Ecto neural progenitor cell (in vitro differentiated cells): ENCODE data around the gene KAZN.

Experiments used
- DNase-seq: peaks from one replicate; pipeline ENCODE4 v3.0.0-alpha.2; 2018; ENCODE audit warnings: low spot score

KAZN gene

GRCh38 chr1:14743368-14743767 lies 144.9 kb downstream of the KAZN start:
- no peak for DNase-seq

DNA sequence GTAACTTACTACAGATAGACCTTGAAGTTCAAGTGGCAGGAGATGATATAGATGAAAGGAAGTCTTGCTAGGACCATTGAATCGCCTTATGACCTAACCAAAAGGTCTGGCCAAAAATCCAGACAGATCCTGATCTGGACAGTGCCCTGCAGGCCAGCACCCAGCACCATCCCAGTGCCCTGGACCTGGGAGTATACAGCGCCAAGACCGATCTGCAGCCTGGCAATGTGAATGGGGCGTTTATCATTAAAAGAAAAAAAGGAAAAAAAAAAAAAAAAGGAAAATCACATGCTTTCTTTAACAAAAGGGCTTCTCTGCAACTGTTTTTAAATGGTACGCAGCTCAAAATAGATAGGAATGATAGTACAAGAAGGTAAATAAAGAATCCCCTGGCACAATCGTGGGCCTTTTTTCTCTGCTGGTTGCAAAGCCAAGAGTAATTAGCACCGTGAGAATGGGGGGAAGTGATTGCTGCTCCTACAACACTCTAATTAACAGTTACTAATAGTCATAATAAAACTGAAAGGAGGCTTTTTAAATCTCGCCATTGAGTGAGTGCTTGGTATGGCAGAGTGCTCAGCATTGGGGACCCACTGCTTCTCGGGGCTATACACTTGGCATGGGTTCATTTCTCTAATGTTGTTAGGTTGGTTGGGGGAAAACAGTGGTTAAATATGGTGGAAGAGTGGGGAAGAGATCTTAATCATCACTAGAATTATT lies 146.7 kb downstream of the KAZN start:
- DNase-seq, result no peak

DNA sequence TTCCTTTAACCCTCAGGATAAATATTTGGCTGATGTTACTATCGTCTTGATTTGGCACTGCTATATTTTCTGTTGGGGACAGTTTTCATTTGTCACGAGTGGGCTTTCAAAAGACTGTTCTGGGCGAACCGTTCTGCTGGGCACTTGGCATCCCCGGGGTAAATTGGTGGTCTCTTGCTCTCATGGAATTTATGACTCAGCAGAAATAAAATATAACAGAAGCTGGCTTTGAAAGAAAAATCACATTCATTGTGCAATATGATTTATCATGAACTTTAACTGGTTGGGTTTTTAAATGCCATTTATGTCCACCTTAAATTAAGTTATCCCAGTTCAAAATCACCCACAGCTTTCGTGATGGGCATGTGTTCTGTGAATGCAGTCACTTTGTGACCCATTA lies 147.3 kb downstream of the KAZN start:
- no peak for DNase-seq

- no peak for DNase-seq
Observed at GRCh38 chr1:14746393-14746792, 147.9 kb downstream of the KAZN start.

- no peak for DNase-seq
Observed at GRCh38 chr1:14748151-14748550, 149.7 kb downstream of the KAZN start.

DNA sequence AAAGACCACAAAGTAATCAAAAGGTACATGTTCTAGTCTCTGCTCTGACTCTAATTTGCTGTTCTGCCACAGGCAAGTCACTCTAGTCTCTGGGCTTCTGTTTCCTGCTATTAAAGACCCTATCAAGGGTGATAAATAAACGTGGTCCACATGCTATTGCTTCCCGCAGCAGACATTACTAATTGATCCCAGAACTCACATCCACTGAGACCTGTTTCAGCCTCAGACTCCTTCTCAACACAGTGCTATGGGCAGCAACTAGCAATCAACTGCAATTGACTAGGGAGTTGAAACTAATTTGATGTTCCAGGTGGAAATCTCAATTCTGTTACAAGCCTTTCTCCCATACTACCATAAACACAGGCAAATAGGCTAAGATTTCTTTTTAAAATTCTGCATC lies 150.5 kb downstream of the KAZN start:
- DNase-seq, result no peak

- no peak for DNase-seq
Observed at GRCh38 chr1:14750490-14750889, 152.0 kb downstream of the KAZN start.

GRCh38 chr1:14755518-14756252 lies 157.2 kb downstream of the KAZN start:
- no peak for DNase-seq

DNA sequence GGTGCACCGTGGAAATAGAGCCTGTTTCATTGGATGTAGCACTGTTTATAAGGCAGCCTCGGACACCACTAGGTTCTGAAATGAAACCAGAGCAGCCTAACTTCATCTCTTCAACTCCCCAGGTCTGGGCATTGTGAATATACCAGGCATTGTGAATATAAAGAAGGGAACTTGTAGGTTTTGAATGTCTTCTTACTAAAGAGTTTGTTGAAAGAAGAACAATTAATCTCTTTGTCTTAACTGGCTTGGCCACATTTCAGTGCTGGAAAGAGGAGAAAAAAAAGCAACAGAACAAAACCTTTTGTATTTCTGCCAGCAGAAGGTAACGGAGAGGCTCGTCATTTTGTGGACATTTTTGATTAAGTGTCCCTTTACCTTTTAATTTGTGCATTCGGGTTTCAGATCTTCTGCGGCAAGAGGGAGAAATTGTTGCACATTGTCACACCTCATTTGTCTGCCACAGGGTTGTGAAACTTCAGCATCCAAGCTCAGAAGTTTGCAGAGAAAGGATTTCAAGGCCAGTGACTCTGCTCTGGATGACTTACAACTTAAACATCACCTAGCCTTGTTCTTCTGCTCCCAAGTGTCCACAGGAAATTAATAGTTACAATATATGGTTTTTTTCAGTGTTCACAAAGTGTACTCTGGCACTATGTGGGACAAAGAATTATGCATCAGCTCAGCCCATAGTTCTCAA lies 158.3 kb downstream of the KAZN start:
- no peak for DNase-seq

DNA sequence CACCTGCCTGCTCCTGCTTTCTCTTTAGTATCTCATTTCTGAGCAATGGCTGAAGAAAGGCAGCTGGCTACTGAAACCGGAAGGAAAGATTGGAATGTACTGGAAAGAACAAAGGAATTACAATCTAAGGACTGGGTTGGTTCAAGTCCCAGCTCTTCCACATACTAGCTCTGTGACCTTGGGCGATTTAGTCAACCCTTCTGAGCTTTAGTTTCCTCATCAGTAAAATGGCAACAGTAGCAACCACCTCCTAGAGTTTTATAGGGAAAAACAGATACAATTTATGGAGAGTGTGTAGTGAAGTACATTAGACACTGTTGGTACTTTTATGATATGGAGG lies 158.8 kb downstream of the KAZN start:
- DNase-seq, result no peak

DNA sequence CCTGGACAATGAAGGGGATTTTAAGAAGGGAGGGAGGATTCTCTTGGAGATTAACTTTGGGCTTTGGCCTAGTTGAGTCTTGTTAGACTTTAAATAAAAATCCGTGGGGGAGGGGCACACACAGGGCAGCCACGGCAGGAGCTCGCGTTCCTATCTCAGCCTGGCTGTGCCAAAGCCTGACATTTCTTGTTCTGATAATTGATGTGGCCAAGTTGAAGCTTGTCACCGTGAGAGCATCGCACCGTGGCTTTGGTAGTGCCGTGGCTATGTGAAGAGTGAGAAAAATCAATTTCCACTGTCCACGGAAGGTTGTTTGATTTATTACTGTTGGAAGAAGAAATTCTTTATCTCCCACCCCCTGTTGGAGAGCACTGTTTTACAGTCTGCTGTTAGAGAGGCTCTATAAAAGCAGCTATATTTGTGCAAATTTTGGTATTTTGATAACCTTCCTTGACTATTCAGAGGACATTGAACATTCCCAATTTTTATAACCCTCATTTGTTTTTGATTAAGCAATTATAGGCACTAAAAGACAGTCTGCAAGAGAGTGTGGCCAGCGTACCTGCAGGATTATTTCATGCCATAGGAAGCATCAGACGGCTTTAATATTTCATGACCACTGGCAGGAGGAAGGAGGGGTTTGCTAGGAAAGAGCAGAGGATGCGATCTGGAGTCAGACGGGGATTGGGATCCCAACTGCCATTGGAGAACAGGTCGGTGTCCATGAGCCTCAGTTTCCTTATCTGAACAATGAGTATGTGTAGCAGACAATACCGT lies 160.7 kb downstream of the KAZN start:
- DNase-seq, result no peak

DNA sequence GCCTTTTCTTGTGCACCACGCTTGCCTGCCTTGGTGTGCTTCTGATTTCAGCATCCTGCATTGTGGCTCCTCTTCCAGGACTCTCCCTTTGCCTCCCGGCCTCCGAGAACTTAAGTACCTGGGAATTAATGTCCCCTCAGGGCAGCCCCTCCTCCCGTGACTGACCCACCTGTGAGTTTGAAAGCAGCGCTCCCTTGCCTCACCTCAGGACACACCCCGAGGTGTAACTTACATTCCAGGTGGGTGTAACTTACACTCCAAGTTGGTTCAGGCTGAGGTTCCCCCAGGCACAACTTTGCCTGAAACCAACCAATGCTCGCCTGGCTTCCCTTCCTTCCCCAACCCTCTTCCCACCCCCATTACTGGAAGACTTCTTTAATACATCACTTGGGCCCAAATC lies 161.4 kb downstream of the KAZN start:
- DNase-seq, result no peak

DNA sequence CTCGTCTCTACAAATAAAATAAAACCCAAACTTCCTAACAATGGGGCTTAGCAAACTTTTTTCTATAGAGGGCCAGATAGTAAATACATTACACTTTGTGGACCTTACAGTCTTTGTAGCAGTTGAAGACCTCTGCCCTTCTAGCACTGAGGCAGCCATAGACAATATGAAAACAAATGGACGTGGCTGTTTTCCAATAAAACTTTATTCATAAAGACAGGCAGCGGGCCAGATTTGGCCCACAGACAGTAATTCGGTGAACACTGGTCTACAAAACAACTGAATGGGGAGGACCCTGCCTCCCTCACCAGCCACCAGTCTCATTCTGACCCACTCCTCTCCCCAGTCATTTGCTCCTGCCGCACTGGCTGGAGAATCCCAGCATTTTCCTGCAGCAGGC lies 162.3 kb downstream of the KAZN start:
- no peak for DNase-seq

DNA sequence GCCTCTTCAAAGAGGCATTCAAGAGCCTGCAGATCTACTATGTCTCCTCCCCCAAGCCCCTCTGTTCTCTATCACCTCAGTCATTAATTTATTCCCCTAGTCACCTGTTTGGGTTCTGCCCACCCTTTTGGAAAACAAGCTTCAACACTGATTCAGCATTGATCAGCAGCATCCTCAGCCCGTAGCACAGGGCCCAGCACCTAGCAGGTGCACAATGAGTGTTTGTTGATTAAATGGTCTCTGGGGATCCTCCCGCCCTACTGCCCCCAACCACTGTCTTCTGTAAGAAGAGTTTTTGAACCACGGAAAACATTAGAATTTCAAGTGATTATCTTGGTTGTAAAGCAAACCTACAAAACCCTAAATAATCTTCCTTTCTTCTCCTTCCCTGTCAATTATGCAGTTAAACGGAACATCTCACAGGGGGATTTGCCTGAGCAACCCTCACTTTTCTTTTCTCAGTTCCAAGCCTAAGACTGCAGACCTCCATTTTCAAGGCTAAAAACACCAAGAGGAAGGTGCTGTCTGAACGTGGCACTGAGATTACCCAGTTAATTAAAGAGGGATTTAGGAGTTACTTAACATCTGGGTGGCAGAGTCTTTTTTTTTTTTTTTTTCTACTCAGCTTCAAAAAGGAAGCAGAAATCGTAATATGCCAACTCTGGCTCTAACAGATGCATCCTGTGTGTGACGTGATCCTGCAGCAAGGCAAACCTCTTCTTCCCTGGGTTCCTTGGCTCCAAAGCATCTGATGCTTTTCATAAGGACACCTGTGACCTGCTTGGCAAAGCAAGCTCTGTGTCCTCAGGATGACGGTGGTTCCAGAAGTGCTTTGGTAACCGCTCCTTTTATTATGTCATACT lies 163.0 kb downstream of the KAZN start:
- no peak for DNase-seq

DNA sequence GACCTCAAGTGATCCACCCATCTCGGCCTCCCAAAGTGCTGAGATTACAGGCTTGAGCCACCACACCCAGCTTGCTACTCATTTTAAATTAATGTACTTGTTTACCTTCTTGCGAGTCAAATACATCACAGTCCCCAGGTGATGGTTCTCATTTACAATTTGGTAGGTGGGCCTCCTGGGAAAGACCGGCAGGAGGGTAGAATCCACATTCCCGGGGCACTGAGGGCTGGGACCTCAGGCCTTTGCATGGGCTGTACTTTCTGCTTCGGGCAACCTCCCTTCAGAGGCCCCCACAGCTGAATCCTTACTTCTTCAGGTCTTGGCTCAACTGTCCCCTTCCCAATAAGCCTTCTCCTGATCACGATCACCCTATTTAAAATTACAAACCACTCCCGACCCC lies 165.5 kb downstream of the KAZN start:
- no peak for DNase-seq

DNA sequence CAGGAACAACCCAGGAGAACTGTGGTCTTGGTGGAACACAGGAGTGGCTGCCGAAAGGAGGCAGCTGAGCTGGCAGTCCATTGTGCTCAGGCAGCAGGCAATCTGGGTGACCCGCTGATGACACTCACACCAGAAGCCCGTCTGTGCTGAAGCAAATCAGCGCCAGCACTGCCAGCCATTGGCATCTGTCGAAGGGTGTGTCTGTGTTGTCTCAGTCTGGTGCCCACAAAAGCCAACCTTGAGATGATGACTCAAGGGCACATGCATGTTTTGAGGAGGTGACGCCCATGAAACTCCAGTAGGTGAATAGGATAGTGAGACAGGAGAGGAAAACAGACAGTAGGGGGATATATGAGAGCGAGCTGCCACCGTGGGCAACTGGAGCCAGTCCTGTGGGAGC lies 167.3 kb downstream of the KAZN start:
- DNase-seq, result no peak

- no peak for DNase-seq
Observed at GRCh38 chr1:14767075-14767474, 168.6 kb downstream of the KAZN start.

- DNase-seq, result no peak
Observed at GRCh38 chr1:14768582-14769304, 170.3 kb downstream of the KAZN start.

GRCh38 chr1:14769486-14770274 lies 171.2 kb downstream of the KAZN start:
- DNase-seq, result no peak

GRCh38 chr1:14773396-14774025 lies 175.0 kb downstream of the KAZN start:
- no peak for DNase-seq
